ENCODE data around the gene KLHL29. TPM values are rescaled to one million over a fixed set of nuclear protein-coding genes. Genes with fewer than 3 reads are reported as not detected.

KLHL29 gene
- total RNA-seq, 4 donors from 2014 or later, result 2.2 to 3.3 (median 2.7) TPM

DNA sequence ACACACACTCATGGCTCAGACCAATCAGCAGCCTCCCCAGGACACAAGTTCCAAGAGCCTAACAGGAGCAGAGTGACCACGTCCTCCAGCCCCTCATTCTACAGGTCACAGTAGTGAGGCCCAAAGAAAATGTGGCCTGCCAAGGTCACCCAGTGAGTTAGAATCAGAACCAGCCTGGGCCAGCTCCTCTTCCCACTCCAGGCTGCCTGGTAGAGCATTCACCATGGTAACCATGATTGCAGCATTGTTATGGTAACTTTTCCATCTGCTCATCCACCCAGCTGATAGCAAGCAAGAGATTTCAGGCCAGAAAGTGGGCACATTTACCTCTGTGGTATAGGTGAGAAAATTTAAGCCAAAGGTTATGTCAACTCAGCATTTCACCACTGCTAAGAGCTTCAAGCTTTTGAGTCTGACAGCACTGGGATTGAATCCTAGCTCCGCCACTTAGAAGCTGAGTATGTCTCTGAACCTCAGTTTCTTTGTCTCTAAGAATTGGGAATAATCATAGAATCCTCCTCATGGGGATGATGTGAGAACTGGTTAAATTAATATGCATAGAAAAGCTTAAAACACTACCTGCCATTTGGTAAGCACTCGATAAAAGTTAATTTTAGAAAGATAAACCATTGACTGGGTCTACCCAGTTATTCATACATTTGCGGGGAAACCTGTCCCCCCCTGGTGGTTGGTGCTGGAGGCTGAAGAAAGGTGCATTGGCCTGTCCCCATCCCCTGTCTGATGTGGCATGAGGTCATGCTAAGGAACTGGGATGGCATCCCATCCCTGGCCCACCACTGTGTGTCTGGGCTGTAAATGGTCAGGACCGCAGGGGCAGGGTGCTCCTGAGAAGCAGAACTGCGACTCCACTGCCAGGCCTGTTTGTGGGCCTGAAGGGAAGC, 181.5 kb downstream of the KLHL29 start:
- whole genome bisulfite sequencing, 2 donors, result 95% methylated on average over 5 of the region's 6 CpGs
- Histone ChIP-seq H3K27me3 (no peaks in the 10 kb centered on the region), H3K9me3 (no peaks in the 10 kb centered on the region), H3K4me1 (no peaks in the 10 kb centered on the region), H3K36me3 (no peaks in the 10 kb centered on the region), H3K4me3 (replicated peaks in 1 of 3) (no peak overlapping the region), H3K27ac (no peak overlapping the region)
- intact Hi-C loops (cut with DNase I), result no loop called here
- DNase-seq, result no peak
- TF ChIP-seq POLR2A (IDR thresholded peaks at IDR 0.05), result no peak
- TF ChIP-seq, protein P1, sequence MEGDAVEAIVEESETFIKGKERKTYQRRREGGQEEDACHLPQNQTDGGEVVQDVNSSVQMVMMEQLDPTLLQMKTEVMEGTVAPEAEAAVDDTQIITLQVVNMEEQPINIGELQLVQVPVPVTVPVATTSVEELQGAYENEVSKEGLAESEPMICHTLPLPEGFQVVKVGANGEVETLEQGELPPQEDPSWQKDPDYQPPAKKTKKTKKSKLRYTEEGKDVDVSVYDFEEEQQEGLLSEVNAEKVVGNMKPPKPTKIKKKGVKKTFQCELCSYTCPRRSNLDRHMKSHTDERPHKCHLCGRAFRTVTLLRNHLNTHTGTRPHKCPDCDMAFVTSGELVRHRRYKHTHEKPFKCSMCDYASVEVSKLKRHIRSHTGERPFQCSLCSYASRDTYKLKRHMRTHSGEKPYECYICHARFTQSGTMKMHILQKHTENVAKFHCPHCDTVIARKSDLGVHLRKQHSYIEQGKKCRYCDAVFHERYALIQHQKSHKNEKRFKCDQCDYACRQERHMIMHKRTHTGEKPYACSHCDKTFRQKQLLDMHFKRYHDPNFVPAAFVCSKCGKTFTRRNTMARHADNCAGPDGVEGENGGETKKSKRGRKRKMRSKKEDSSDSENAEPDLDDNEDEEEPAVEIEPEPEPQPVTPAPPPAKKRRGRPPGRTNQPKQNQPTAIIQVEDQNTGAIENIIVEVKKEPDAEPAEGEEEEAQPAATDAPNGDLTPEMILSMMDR (IDR thresholded peaks at IDR 0.05), result peak in 1 of 6 experiments; percentile 19

DNA sequence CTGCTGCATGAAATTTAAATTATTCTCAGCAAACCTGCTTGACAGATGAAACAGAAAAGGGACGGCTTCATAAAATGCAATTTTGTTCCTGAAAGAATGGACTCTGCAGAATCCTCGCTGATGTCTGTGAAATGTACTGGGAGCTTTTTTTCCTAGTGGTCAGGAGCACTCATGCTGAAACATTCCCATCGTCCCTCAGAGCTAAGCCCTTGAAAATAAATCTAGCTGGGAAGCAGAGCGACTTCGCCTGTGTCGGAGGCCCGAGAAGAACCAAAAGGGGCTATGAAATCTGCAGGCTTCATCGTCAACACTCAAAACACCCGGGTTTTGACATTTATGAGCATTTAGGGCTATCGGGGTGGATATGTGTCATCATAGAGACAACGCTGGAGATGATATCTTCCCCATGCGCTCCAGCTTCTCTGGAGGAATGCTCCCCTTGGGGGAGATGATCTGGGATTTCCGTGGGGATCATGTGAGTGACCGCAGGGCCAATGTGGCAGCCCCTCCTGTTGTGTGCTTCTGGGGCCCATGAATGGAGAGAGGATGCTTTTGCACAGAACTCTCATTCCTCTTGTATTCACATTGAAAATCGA, 182.3 kb downstream of the KLHL29 start:
- H3K4me1 ChIP-seq, result no peaks in the 10 kb centered on the region
- H3K4me3 ChIP-seq (replicated peaks in 1 of 3), result no peak overlapping the region
- intact Hi-C loops (cut with DNase I), result no loop called here
- WGBS, 2 donors, result 72 to 79% methylated on average over 15 of the region's 15 CpGs
- H3K27me3 ChIP-seq, result no peaks in the 10 kb centered on the region
- H3K27ac ChIP-seq, result no peak overlapping the region
- H3K36me3 ChIP-seq, result no peaks in the 10 kb centered on the region
- no peak for TF ChIP-seq POLR2A (IDR thresholded peaks at IDR 0.05)
- TF ChIP-seq, protein P1 (IDR thresholded peaks at IDR 0.05), result no peak
- H3K9me3 ChIP-seq, result no peaks in the 10 kb centered on the region
- no peak for DNase-seq

DNA sequence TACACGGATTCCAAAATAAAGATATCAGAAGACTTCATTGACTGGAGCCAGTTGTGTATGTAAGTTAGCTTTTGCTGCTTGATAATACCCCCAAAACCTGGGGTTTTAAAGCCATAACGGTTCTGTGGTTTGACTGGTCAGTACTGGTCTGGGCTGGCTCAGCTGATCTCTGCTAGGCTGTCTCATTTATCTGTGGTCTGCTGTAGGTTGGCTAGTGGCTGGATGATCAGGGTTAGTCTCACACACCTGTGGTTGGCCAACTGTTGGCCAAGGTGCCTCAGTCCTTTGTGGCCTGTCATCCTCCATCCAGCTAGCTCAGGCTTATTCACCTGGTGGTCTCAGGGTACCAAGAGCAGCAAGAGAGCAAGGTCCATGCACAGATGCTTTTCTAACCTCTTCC, 183.2 kb downstream of the KLHL29 start:
- H3K27me3 ChIP-seq, result no peaks in the 10 kb centered on the region
- TF ChIP-seq, protein P1 (IDR thresholded peaks at IDR 0.05), result no peak
- no peak for TF ChIP-seq POLR2A (IDR thresholded peaks at IDR 0.05)
- WGBS, 2 donors, result 89 to 92% methylated on average over 2 of the region's 2 CpGs
- no peak overlapping the region for H3K4me3 ChIP-seq (replicated peaks in 1 of 3)
- H3K27ac ChIP-seq, result no peak overlapping the region
- no peak for DNase-seq
- H3K36me3 ChIP-seq, result no peaks in the 10 kb centered on the region
- intact Hi-C loops (cut with DNase I), result no loop called here
- no peaks in the 10 kb centered on the region for H3K4me1 ChIP-seq
- H3K9me3 ChIP-seq, result no peaks in the 10 kb centered on the region

DNA sequence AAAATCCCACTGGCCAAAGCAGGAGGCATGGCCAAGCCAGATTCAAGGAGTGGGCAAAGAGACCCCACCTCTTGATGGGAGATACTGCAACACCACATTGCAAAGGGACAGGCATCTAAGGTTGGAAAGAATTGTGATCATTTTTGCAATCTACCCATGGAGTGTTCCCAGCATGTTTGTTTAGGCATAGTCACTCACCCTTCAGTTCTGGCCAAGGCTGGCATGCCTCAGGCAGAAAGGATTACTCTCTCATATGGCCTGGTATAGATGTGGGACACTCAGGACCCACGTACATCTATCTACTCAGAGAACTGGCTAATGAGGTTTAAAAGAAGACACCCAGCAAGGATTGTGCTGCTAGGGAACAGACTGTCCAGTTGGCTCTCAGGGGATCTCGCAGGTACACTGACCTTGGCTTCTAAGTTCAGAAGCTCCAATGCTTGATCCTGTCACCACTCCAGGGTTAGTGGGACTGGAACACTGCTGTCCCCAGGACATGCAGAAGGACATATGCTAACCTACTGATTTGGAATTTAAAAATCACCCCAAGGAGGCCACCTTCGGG, 183.7 kb downstream of the KLHL29 start:
- Histone ChIP-seq H3K4me1 (no peaks in the 10 kb centered on the region), H3K4me3 (replicated peaks in 1 of 3) (no peak overlapping the region), H3K9me3 (no peaks in the 10 kb centered on the region), H3K27ac (no peak overlapping the region), H3K27me3 (no peaks in the 10 kb centered on the region), H3K36me3 (no peaks in the 10 kb centered on the region)
- intact Hi-C loops (cut with DNase I), result no loop called here
- no peak for TF ChIP-seq POLR2A (IDR thresholded peaks at IDR 0.05)
- WGBS, 2 donors, result 73 to 80% methylated on average over 3 of the region's 3 CpGs
- DNase-seq, result no peak

DNA sequence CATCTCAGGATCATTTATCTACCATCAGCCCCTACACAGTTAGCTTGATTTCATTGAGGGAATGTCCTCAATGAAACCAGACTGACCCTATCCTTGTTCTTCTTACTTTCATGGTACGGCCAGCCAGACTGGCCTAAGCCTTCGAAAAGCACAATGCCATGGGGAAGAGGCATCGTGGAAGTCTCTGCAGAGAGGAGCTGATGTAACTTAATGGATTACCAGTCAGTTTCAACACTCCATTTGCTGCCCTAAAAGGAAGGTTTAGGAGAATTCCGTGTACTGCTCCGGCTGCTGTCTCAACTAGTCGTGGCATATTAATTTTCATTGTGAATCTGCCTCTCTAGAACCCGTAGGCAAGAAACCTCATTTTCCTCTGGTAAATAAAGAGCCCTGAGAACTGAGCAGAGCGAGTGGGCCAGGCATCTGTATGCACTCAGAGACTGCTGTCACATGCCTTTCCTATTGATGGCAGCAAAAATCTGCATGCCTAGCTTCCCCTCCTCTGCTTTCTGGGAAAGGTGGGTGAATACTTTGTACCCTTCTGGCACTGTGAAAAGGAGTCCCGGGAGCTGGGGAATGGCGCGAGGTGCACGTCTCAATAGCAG, 184.9 kb downstream of the KLHL29 start:
- H3K27me3 ChIP-seq, result no peaks in the 10 kb centered on the region

More for the DNA sequence above, 184.9 kb downstream of the KLHL29 start:
- TF ChIP-seq, protein P1 (IDR thresholded peaks at IDR 0.05), result no peak
- no peak for TF ChIP-seq POLR2A (IDR thresholded peaks at IDR 0.05)
- Histone ChIP-seq H3K9me3 (no peaks in the 10 kb centered on the region), H3K4me1 (no peaks in the 10 kb centered on the region), H3K36me3 (no peaks in the 10 kb centered on the region), H3K4me3 (replicated peaks in 1 of 3) (no peak overlapping the region), H3K27ac (no peak overlapping the region)
- intact Hi-C loops (cut with DNase I), result no loop called here
- no peak for DNase-seq
- 87 to 95% methylated on average over 12 of the region's 12 CpGs for WGBS, 2 donors

All from thyroid gland (tissue), 4 donors.